Cardiac fibroblast (primary cell): Measurements from ENCODE around the gene HDAC4.
A peak's percentile ranks its signal among the peaks of the same experiment; 100 is the strongest.
"Not testable (repeated sequence)": the region's sequence is repeated elsewhere in the genome, so short reads cannot be mapped to it uniquely, and the experiment has no call there.

Experiments
- DNase-seq, 2 donors: peaks; one replicate each; pipeline versions ENCODE4 v3.0.0 to v3.0.0-alpha.2; 2010; ENCODE audit warnings: low read depth in 2 of 2
- H3K4me3 ChIP-seq, 2 donors: replicated peaks in 1 of 2; 1 replicate in 1 of 2; 2 replicates in 1 of 2; pipeline ENCODE4 v1.5.1; 2011; ENCODE audit warnings: low read depth in 2 of 2, low read length in 2 of 2, mild to moderate bottlenecking in 2 of 2, moderate library complexity in 1 of 2
- TF ChIP-seq, protein P1 (sequence below): IDR thresholded peaks from one replicate; pipeline ENCODE4 v1.5.1; 2011; ENCODE audit warnings: low read depth, mild to moderate bottlenecking, low read length, inconsistent platforms

The HDAC4 gene

GRCh38 chr2:239038773-239039478 lies 361.9 kb downstream of the HDAC4 start:
- no peak overlapping the region for H3K4me3 ChIP-seq
- TF ChIP-seq, protein P1, sequence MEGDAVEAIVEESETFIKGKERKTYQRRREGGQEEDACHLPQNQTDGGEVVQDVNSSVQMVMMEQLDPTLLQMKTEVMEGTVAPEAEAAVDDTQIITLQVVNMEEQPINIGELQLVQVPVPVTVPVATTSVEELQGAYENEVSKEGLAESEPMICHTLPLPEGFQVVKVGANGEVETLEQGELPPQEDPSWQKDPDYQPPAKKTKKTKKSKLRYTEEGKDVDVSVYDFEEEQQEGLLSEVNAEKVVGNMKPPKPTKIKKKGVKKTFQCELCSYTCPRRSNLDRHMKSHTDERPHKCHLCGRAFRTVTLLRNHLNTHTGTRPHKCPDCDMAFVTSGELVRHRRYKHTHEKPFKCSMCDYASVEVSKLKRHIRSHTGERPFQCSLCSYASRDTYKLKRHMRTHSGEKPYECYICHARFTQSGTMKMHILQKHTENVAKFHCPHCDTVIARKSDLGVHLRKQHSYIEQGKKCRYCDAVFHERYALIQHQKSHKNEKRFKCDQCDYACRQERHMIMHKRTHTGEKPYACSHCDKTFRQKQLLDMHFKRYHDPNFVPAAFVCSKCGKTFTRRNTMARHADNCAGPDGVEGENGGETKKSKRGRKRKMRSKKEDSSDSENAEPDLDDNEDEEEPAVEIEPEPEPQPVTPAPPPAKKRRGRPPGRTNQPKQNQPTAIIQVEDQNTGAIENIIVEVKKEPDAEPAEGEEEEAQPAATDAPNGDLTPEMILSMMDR = no peak
- DNase-seq = no peak

DNA sequence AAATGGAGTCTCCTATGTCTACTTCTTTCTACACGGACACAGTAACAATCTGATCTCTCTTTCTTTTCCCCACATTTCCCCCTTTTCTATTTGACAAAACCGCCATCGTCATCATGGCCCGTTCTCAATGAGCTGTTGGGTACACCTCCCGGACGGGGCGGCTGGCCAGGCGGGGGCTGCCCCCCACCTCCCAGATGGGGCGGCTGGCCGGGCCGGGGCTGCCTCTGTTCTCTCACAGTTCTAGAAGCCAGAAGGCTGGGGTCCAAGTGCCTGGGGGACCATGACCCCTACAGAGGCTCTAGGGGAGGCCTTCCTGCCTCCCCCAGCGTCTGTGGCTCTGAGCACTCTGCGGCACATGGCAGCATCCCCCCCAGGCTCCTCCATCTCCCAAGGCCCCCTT lies 362.5 kb downstream of the HDAC4 start:
- DNase-seq, H3K4me3 ChIP-seq: not testable (repeated sequence)

- TF ChIP-seq, protein P1 = no peak
- no peak overlapping the region for H3K4me3 ChIP-seq
- no peak for DNase-seq
Measured at GRCh38 chr2:239037559-239037910, 363.3 kb downstream of the HDAC4 start.

GRCh38 chr2:239036819-239037558 lies 363.8 kb downstream of the HDAC4 start:
- TF ChIP-seq, protein P1 = no peak
- H3K4me3 ChIP-seq = no peak overlapping the region
- no peak for DNase-seq

DNA sequence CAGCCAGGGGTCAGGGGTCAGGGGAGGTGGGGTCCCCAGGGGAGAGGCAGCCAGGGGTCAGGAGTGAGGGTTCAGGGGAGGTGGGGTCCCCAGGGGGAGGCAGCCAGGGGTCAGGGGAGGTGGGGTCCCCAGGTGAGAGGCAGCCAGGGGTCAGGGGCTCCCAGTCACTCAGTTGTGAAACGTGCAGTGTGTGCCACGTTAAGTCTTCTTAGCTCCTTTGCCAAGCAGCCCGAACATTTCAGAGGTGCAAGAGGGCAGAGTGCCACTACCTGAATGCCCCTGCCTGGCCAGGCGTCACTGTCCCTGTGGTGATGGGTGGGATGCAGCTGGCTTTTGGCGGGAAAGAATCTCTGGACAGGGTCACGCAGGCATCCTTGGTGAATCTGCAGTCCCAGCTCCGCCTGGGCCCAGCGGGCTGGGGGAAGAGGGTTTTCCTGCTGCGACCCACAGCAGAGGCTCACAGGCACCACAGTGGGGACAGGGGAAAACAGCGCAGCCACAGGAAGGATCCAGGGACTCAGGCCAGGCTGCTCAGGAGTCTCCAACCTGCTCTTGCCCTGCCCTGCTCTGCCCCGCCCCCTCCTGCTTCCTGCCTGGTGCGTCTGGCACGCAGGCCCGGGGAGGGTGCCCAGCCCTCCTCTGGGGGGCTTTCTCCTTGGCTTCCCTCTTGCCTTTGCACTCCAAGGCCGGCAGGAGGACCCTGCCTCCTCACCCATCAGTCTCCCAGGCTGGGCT lies 364.7 kb downstream of the HDAC4 start:
- DNase-seq = no peak
- no peak overlapping the region for H3K4me3 ChIP-seq
- TF ChIP-seq, protein P1 = no peak

- no peak overlapping the region for H3K4me3 ChIP-seq
- TF ChIP-seq, protein P1 = peak; percentile 79
- DNase-seq = peak in 1 of 2 donors; percentile 16
Measured at GRCh38 chr2:239035361-239035814, 365.4 kb downstream of the HDAC4 start.
